ENCODE results near the gene AKT2.
"Not testable (repeated sequence)": the region's sequence is repeated elsewhere in the genome, so short reads cannot be mapped to it uniquely, and the experiment has no call there.

AKT2 gene

DNA sequence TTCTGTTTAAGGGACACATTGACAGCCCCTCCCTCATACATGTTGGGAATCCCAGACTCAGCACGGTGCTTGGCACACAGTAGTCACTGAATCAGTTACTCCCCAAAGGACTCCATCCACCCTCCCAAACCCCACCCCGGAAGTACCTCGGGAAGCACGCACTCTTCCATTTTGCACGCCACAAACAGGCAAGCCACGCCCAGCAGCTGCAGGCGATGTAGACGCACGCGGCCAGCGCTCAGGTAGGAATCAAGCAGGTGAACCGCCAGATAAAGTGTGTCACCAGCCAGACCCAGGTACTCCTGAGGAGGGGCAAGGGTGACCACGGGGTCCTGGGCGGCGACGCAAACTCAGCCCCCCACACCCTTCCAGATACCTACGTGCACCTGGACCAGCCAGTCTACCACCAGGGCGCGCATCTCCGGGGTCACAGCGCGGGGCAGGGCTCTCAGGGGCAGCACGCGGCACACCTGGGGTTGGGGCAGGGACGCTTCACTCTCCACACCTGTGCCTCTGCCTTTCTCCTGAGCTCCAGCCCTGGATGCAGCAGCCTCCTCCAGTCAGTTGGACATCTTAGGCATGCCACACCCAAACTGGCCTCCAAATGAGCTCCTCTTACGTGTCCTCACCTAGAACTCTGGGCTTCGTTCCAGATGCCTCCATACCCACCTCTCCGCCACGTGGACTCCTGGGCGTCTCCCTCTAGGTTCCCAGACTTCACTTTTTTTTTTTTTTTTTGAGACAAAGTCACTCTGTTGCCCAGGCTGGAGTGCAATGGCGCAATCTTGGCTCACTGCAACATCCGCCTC, 60.6 kb downstream of the AKT2 start:
- no peak for TF ChIP-seq CTCF (conservative IDR thresholded peaks at IDR 0.05; ENCODE audit: low read depth, low read length)

GRCh38 chr19:40223135-40223822, 61.9 kb downstream of the AKT2 start:
- no peak overlapping the region for H3K4me3 ChIP-seq (ENCODE audit: low read length)
- TF ChIP-seq CTCF (conservative IDR thresholded peaks at IDR 0.05; ENCODE audit: low read depth, low read length): no peak
- DNase-seq (ENCODE audit: low read depth): no peak

More for the DNA sequence above, 60.6 kb downstream of the AKT2 start:
- no peak for DNase-seq (ENCODE audit: low read depth)
- H3K4me3 ChIP-seq (ENCODE audit: low read length): no peak overlapping the region

GRCh38 chr19:40221858-40222619, 63.1 kb downstream of the AKT2 start:
- peak; percentile 75 for DNase-seq (ENCODE audit: low read depth)
- no peak overlapping the region for H3K4me3 ChIP-seq (ENCODE audit: low read length)
- peak; percentile 86 for TF ChIP-seq CTCF (conservative IDR thresholded peaks at IDR 0.05; ENCODE audit: low read depth, low read length)

- TF ChIP-seq CTCF (conservative IDR thresholded peaks at IDR 0.05; ENCODE audit: low read depth, low read length): no peak
- H3K4me3 ChIP-seq (ENCODE audit: low read length): no peak overlapping the region
- DNase-seq (ENCODE audit: low read depth): no peak
Observed at GRCh38 chr19:40220674-40221073, 64.5 kb downstream of the AKT2 start.

DNA sequence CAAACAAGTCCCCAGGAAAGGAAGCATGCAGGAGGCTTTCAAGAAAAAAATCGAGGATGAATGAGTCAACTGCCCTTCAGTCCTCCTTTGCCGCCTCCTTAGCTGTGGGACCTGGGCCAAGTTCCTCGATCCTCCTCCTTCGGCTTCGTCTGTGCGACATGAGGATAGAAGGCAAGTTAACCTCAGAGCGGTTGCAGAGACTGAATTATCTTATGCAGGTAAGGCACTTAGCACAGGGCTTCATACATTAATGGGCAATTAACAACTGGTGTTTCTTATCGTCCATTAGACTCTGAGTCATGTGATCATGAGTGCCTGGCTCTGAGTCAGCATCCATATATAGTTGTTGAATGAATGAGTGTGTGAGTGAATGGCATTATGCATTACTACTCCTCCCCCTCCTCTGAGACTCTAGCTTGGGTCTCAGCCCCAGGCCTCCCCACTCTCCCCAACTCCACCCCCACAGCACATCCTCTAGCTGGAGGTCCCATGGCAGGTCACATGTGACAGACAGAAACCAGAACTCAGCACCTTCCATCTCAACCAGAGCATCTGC, 65.3 kb downstream of the AKT2 start:
- H3K4me3 ChIP-seq (ENCODE audit: low read length): peak overlapping the region; percentile 16
- no peak for TF ChIP-seq CTCF (conservative IDR thresholded peaks at IDR 0.05; ENCODE audit: low read depth, low read length)
- DNase-seq (ENCODE audit: low read depth): peak; percentile 48

DNA sequence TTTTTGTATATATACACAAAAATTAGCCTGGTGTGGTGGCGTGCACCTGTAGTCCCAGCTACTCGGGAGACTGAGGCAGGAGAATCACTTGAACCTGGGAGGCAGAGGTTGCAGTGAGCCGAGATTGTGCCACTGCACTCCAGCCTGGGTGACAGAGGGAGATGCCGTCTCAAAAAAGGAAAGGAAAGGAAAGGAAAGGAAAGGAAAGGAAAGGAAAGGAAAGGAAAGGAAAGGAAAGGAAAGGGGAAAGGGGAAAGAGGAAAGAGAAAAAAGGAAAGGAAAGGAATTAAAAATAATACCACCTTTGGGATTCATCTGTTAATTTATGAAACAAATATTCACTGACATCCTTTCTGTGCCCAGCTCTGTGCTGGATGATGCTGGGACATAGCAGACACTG, 66.1 kb downstream of the AKT2 start:
- H3K4me3 ChIP-seq (ENCODE audit: low read length): not testable (repeated sequence)

More for the DNA sequence above, 66.1 kb downstream of the AKT2 start:
- not testable (repeated sequence) for DNase-seq (ENCODE audit: low read depth)
